ENCODE results near the gene ZNF154.

DNA sequence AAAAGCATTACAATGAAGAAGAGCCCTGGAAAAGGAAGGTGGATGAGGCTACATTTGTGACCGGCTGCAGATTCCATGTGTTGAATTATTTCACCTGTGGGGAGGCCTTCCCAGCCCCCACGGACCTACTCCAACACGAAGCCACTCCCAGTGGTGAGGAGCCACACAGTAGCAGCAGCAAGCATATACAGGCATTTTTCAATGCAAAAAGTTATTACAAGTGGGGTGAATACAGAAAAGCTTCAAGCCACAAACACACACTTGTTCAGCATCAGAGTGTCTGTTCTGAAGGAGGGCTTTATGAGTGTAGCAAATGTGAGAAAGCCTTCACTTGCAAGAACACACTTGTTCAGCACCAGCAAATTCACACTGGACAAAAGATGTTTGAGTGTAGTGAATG, 22.3 kb downstream of the ZNF154 start:
- TF ChIP-seq, protein P1, sequence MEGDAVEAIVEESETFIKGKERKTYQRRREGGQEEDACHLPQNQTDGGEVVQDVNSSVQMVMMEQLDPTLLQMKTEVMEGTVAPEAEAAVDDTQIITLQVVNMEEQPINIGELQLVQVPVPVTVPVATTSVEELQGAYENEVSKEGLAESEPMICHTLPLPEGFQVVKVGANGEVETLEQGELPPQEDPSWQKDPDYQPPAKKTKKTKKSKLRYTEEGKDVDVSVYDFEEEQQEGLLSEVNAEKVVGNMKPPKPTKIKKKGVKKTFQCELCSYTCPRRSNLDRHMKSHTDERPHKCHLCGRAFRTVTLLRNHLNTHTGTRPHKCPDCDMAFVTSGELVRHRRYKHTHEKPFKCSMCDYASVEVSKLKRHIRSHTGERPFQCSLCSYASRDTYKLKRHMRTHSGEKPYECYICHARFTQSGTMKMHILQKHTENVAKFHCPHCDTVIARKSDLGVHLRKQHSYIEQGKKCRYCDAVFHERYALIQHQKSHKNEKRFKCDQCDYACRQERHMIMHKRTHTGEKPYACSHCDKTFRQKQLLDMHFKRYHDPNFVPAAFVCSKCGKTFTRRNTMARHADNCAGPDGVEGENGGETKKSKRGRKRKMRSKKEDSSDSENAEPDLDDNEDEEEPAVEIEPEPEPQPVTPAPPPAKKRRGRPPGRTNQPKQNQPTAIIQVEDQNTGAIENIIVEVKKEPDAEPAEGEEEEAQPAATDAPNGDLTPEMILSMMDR (IDR thresholded peaks at IDR 0.05 in 4 of 5, conservative IDR thresholded peaks at IDR 0.05 in 1 of 5), result no peak
- no peak for TF ChIP-seq POLR2A (IDR thresholded peaks at IDR 0.05)

Data from gastrocnemius medialis (tissue), 4 donors.